NCI-H345 treated with DMSO at 0.1 percent for 48 hours (cell line): ENCODE data around the gene PRPF6.

Experiments used
- DNase-seq: peaks from one replicate; lab custom pipeline; 2025; ENCODE audit not compliant: unreplicated experiment; lab: John Stamatoyannopoulos, UW

PRPF6 gene

GRCh38 chr20:63980806-63981728 lies at the start of gene PRPF6:
Gene PRPF6, plus strand, starts transcription at chr20:63981132. Its CDS starts 114 bp downstream, at chr20:63981246.
- peak; percentile 98 for DNase-seq

- DNase-seq: no peak
Measured at GRCh38 chr20:63931735-63932134, 49.2 kb upstream of the PRPF6 start.

GRCh38 chr20:63932606-63933160 lies 48.2 kb upstream of the PRPF6 start:
- no peak for DNase-seq

GRCh38 chr20:63933646-63934045 lies 47.3 kb upstream of the PRPF6 start:
- no peak for DNase-seq

- no peak for DNase-seq
Measured at GRCh38 chr20:63934271-63935068, 46.5 kb upstream of the PRPF6 start.

GRCh38 chr20:63935447-63935846 lies 45.5 kb upstream of the PRPF6 start:
- no peak for DNase-seq

GRCh38 chr20:63937596-63937995 lies 43.3 kb upstream of the PRPF6 start:
- no peak for DNase-seq

GRCh38 chr20:63939061-63939935 lies 41.6 kb upstream of the PRPF6 start:
- DNase-seq: no peak

GRCh38 chr20:63940071-63940471 lies 40.9 kb upstream of the PRPF6 start:
- no peak for DNase-seq

- no peak for DNase-seq
Measured at GRCh38 chr20:63940472-63941266, 40.3 kb upstream of the PRPF6 start.

GRCh38 chr20:63941282-63942081 lies 39.5 kb upstream of the PRPF6 start:
- DNase-seq: no peak

- no peak for DNase-seq
Measured at GRCh38 chr20:63942250-63942951, 38.5 kb upstream of the PRPF6 start.

- no peak for DNase-seq
Measured at GRCh38 chr20:63942969-63943807, 37.7 kb upstream of the PRPF6 start.

GRCh38 chr20:63943808-63944077 lies 37.2 kb upstream of the PRPF6 start:
- DNase-seq: no peak

- no peak for DNase-seq
Measured at GRCh38 chr20:63944078-63944941, 36.6 kb upstream of the PRPF6 start.

GRCh38 chr20:63945031-63945658 lies 35.8 kb upstream of the PRPF6 start:
- DNase-seq: no peak
